ENCODE measurements around the gene KIFC3.

- TF ChIP-seq CTCF (IDR thresholded peaks at IDR 0.05; ENCODE audit: low read depth, low read length, poor library complexity, severe bottlenecking) (no peak), EZH2phosphoT487 (IDR thresholded peaks at IDR 0.05; ENCODE audit: borderline replicate concordance, low read length) (no peak)
Observed at GRCh38 chr16:57797216-57797525, 5.1 kb downstream of the KIFC3 start.

Measured in DOHH2 (cell line).